Measurements from ENCODE around the gene INSM1.

The INSM1 gene

DNA sequence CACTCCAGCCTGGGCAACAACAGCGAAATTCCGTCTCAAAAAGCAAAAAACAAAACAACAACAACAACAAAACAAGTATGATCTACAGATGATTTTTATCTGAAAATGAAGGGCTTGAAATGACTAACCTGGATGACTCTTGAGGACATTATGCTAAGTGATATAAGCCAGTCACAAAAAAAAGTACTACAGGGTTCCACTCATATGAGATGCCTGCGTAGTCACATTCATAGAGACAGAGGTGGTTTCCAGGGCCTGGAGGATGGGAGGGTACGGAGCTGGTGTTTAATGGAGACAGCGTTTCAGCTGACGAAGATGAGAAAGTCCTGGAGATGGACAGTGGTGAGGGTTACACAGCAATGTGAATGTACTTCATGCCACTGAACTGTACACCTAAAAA is 8.3 kb upstream of the INSM1 start:
- no peak for DNase-seq (ENCODE audit: extremely low read depth, low read depth)
- TF ChIP-seq, protein P1, sequence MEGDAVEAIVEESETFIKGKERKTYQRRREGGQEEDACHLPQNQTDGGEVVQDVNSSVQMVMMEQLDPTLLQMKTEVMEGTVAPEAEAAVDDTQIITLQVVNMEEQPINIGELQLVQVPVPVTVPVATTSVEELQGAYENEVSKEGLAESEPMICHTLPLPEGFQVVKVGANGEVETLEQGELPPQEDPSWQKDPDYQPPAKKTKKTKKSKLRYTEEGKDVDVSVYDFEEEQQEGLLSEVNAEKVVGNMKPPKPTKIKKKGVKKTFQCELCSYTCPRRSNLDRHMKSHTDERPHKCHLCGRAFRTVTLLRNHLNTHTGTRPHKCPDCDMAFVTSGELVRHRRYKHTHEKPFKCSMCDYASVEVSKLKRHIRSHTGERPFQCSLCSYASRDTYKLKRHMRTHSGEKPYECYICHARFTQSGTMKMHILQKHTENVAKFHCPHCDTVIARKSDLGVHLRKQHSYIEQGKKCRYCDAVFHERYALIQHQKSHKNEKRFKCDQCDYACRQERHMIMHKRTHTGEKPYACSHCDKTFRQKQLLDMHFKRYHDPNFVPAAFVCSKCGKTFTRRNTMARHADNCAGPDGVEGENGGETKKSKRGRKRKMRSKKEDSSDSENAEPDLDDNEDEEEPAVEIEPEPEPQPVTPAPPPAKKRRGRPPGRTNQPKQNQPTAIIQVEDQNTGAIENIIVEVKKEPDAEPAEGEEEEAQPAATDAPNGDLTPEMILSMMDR (IDR thresholded peaks at IDR 0.05; ENCODE audit: low read depth, low read length, missing control alignments), result no peak
- no peak overlapping the region for H3K4me3 ChIP-seq (replicated peaks; ENCODE audit: low read depth, low read length)

DNA sequence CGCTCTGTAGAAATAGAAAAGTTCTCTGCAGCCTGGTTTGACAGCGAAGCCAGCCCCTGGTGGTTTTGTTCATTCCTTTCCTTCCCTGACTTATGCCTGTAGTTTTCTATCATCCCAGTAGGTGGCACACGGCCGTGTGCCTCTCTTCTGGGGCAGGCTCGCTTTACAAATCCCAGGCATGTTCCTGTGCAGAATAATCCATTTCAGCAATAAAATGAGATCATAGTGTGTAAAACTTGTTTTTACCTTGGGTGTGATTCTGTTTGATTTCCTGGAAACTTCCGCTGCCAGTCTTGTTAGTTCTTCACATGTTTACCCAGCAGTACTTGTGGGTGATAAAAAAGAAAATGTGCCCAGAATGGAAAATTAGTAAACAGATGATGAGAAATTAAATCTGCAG is 7.4 kb upstream of the INSM1 start:
- peak; percentile 21 for DNase-seq (ENCODE audit: extremely low read depth, low read depth)
- no peak overlapping the region for H3K4me3 ChIP-seq (replicated peaks; ENCODE audit: low read depth, low read length)
- TF ChIP-seq, protein P1 (IDR thresholded peaks at IDR 0.05; ENCODE audit: low read depth, low read length, missing control alignments), result peak; percentile 83

DNA sequence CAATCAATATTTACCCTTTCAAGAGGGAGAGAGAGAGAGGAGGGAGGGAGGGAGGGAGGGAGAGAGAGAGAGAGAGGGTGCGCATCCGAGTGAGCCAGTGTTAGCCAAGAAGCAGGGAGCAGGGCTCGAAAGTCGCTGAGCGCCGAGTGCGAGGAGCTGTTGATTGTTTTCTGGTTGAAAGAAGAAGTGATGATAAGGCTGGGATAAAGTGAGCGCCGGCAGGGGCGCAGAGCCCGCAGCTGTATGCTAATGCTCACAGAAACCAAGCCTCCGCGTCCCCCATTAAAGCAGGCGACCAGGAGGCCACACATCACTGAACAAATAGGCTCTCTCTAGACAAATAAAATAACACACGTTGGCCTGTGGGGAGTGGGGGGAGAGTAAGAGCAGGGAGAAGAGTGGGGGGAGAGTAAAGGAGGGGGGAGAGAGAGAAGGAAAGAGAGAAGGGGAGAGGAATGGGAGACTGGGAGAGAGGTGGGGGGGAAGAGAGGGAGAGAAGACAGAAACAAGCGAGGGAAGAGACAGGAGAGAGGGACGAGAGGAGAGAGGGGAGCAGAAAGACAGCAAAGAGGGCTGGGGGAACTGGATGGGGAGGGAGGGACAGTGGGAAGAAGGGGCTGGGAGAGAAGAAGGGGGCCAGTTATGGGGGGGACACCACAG is 5.0 kb upstream of the INSM1 start:
- H3K4me3 ChIP-seq (replicated peaks; ENCODE audit: low read depth, low read length), result no peak overlapping the region
- DNase-seq (ENCODE audit: extremely low read depth, low read depth), result no peak
- TF ChIP-seq, protein P1 (IDR thresholded peaks at IDR 0.05; ENCODE audit: low read depth, low read length, missing control alignments), result no peak

DNA sequence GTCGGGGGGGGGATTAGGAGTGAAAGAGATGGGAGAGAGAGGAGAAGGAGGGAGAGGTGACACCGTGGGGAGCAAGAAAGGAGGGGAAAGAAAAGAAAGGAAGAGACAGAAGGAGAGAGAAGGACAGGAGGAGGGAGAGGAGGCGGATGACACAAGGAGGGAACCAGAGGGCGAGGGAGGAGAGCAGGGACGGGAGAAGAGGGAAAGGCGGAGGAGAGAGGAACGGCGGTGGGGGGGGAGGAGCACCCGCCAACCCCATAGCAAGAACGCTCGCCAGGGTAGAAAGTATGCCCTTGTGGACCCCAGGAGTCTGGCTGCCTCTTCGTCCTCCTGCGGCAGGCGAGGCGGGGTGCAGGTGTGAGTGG is 4.5 kb upstream of the INSM1 start:
- no peak for DNase-seq (ENCODE audit: extremely low read depth, low read depth)
- H3K4me3 ChIP-seq (replicated peaks; ENCODE audit: low read depth, low read length), result no peak overlapping the region
- TF ChIP-seq, protein P1 (IDR thresholded peaks at IDR 0.05; ENCODE audit: low read depth, low read length, missing control alignments), result no peak

DNA sequence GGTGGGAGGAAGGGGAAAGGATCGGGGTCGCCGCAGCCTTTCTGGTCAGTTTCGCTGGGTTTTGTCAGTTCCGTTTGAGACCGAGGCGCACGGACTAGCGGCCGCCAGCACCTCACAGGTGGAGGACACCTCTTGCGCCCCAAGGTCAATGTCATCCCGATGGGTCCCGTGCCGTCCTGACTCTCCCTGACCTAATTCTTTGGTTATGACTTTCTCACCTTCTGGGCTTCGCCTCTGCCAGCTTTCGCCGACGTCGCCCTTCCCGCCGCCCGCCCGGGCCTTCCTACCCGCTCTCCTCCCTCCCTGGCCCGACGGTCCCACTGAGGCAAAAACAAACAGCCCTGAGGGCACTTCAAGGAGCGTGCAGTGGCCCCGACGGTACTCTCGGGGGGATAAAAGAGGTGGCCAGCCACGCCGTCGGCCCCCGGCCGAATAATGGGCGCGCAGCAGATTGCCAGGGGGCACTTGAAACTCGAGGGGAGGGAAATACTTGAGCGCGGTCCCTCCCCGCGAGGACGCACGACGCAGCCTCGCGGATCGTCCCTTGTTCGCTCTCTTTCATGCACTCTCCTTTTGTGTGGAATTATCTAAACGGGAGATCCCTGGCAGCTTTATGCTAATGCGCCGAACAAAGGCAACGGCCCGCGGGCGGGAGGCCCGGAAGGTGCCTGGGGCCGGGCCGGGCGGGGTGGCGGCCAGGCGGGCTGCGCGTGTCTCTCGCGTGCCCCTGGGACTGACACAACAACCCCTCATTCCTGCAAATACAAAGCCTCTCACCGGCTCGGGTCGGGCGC is 3.9 kb upstream of the INSM1 start:
- no peak overlapping the region for H3K4me3 ChIP-seq (replicated peaks; ENCODE audit: low read depth, low read length)
- TF ChIP-seq, protein P1 (IDR thresholded peaks at IDR 0.05; ENCODE audit: low read depth, low read length, missing control alignments), result no peak
- DNase-seq (ENCODE audit: extremely low read depth, low read depth), result no peak

DNA sequence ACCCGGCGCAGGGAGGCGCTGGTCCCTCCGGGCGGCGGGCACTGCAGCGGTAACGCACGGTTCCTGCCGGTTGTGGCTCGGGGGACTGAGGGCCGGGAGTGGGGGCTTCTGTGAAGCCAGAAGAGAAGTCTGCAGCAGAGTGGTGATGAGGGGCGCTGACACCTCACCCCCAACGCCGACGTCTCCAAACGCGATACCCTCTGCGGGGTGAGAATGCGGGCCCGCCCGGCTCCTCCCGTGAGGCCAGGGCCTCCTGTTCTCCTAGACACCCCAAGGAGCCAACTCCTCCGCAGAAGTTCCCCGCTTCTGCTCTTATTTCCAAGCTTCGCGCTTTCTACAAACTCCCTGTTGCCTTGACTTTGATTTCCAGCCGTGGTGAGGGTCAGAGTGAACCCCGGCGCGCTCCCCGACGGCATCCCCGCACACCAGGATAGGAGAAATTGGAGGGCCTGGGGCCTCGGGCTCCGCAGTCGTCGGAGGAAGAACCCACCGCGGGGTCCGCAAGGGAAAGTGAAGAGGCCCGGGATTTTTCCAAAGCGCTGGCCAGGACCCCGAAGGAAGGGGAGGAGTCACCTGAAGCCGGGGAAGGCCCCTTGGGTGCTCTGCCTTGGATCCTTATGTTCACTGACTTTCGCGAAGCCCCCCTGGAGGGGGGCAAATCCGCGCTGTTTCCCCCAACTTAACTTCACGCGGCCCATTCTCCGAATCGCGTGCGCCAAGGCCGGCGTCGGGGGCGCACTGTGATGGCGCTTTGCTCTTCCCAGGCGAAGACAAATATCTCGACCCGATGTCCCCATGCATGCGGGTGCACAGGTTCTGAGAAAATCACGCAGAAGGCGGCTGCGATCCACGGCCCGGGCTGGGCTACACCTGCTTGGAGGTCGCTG is 3.1 kb upstream of the INSM1 start:
- H3K4me3 ChIP-seq (replicated peaks; ENCODE audit: low read depth, low read length), result no peak overlapping the region
- DNase-seq (ENCODE audit: extremely low read depth, low read depth), result no peak
- TF ChIP-seq, protein P1 (IDR thresholded peaks at IDR 0.05; ENCODE audit: low read depth, low read length, missing control alignments), result no peak
